Upper lobe of left lung (tissue), 6 donors: ENCODE measurements around the gene TCERG1. TPM values are rescaled to one million over a fixed set of nuclear protein-coding genes. Genes with fewer than 3 reads are reported as not detected.

Experiments
- ATAC-seq, 2 donors: fragments of 200-7000 bp; cut with Tn5 transposase; one replicate each; pipeline ENCODE4 v1.9.1; 2022; ENCODE audit warnings: mild to moderate bottlenecking in 2 of 2, moderate library complexity in 2 of 2; ENCODE audit not compliant: low FRiP score in 2 of 2
- DNase-seq, 2 donors: peaks; one replicate each; pipeline ENCODE4 v3.0.0-alpha.2; 2019 to 2020
- H3K27ac ChIP-seq, 4 donors: fragments of 200-600 bp; sonication (generic); one replicate each; pipeline ENCODE4 v1.5.1; 2016 to 2019
- H3K27me3 ChIP-seq, 4 donors: fragments of 200-600 bp; sonication (generic); one replicate each; pipeline ENCODE4 v1.5.1; 2017 to 2019
- H3K36me3 ChIP-seq, 4 donors: fragments of 200-600 bp; sonication (generic); one replicate each; pipeline ENCODE4 v1.5.1; 2016 to 2019
- H3K4me1 ChIP-seq, 4 donors: fragments of 200-600 bp; sonication (generic); one replicate each; pipeline ENCODE4 v1.5.1; 2018 to 2019
- H3K4me3 ChIP-seq, 4 donors: fragments of 200-600 bp; sonication (generic); one replicate each; pipeline ENCODE4 v1.5.1; 2017 to 2019; ENCODE audit warnings: mild to moderate bottlenecking in 2 of 4, moderate library complexity in 1 of 4
- H3K9me3 ChIP-seq, 4 donors: fragments of 200-600 bp; sonication (generic); one replicate each; pipeline ENCODE4 v1.5.1; 2018 to 2019
- EP300 ChIP-seq, 4 donors: sonication (generic); formaldehyde crosslinking; IDR thresholded peaks; one replicate each; pipeline ENCODE4 v1.5.1; 2017; ENCODE audit warnings: antibody characterized with exemption in 4 of 4, control low read depth in 2 of 4
- POLR2A ChIP-seq, 4 donors: fragments of 450-650 bp; IDR thresholded peaks; one replicate each; pipeline ENCODE4 v1.5.1; 2016 to 2017; ENCODE audit warnings: antibody characterized with exemption in 4 of 4, mild to moderate bottlenecking in 2 of 4
- POLR2AphosphoS5 ChIP-seq, 2 donors: sonication (generic); formaldehyde crosslinking; IDR thresholded peaks; one replicate each; pipeline ENCODE4 v1.5.1; 2017; ENCODE audit warnings: antibody characterized with exemption in 2 of 2
- WGBS, 2 donors: methylation state at CpG; one replicate each; pipeline ENCODE4 v1.1.5; 2017 to 2018; 5-methylcytosine and 5-hydroxymethylcytosine counted together
- total RNA-seq, 6 donors: library from RNA; depleted of rRNA in 4 of 6; stranded (reverse); fragments of >200 nt in 4 of 6; gene quantifications; one replicate each; pipeline versions ENCODE4 v1.1.0 to v1.2.1, GENCODE V29; 2016 to 2021
- TF ChIP-seq, protein P1 (sequence below), 6 experiments: fragments of 450-650 bp in 4 of 6; fragments of 200-600 bp in 2 of 6; sonication (generic) in 2 of 6; IDR thresholded peaks; one replicate each; pipeline ENCODE4 v1.5.1; 2016 to 2019; ENCODE audit warnings: antibody characterized with exemption in 6 of 6
- donor health status: DM: no; HTN: no; CAD: no; lungs with moderate emphysema.
- donor health status: DM: no; HTN: yes; CAD: no; lungs with severe emphysema.

The TCERG1 gene
- total RNA-seq, 6 donors from 2014 or later, result 34.3 to 110 (median 53.3) TPM

DNA sequence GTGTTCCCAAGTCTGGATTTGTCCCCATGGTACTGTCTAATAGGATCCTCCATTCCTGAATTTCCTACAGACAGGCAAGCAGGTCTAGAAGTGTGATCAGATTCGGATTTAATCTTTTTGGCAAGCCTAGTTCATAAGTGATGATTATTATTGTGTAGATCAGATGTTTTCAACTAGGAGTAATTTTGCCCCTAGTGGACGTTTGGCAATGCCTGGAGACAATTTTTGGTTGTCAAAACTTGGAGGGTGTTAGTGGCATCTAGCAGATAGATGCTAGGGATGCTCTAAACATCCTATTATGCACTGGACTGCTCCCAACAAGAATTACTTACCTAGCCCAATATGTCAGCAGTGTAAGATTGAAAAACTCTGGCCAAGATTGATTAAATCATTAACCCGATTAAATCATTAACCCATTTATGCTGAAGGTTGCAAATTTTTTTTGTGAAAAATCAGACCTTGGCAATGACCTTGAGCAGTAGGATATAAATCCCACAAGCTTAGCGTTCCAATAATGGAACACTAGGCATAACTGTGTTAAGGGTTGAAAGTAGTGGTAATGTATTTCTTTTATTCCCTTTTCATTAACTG, 28.2 kb downstream of the TCERG1 start:
- no peaks in the 10 kb centered on the region for H3K4me1 ChIP-seq
- H3K9me3 ChIP-seq, result no peaks in the 10 kb centered on the region
- no peak overlapping the region for H3K4me3 ChIP-seq
- DNase-seq, result no peak
- no peak for ATAC-seq
- TF ChIP-seq, protein P1, sequence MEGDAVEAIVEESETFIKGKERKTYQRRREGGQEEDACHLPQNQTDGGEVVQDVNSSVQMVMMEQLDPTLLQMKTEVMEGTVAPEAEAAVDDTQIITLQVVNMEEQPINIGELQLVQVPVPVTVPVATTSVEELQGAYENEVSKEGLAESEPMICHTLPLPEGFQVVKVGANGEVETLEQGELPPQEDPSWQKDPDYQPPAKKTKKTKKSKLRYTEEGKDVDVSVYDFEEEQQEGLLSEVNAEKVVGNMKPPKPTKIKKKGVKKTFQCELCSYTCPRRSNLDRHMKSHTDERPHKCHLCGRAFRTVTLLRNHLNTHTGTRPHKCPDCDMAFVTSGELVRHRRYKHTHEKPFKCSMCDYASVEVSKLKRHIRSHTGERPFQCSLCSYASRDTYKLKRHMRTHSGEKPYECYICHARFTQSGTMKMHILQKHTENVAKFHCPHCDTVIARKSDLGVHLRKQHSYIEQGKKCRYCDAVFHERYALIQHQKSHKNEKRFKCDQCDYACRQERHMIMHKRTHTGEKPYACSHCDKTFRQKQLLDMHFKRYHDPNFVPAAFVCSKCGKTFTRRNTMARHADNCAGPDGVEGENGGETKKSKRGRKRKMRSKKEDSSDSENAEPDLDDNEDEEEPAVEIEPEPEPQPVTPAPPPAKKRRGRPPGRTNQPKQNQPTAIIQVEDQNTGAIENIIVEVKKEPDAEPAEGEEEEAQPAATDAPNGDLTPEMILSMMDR (IDR thresholded peaks at IDR 0.05), result no peak
- TF ChIP-seq POLR2A (IDR thresholded peaks at IDR 0.05) (no peak), EP300 (IDR thresholded peaks at IDR 0.05) (no peak), POLR2AphosphoS5 (IDR thresholded peaks at IDR 0.05) (no peak)
- no peaks in the 10 kb centered on the region for H3K27me3 ChIP-seq
- H3K36me3 ChIP-seq, result peaks cover 21 to 76% (median 41%) of the 10 kb centered on the region in 4 donors
- H3K27ac ChIP-seq, result no peak overlapping the region
- 83% methylated on average over 4 of the region's 4 CpGs for WGBS, 2 donors

DNA sequence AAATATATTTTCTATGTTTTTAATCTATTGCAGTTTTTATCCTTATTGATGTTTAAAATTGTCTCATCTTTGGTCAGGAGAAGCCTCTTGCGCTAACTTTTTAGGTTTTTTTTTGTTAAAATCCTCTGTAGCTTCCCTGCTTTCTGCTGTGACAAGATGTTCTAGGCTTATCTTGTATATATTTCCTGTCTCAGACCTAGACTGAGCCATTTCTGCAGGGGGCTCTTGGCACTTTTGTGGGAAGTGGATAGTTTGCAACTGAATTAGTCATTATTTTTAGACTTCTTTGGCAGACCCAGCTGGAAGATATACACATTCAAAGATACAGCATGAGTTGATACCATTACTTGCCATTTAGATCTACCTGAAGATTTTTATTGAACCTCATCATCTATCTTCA, 28.8 kb downstream of the TCERG1 start:
- H3K27me3 ChIP-seq, result no peaks in the 10 kb centered on the region
- peaks cover 16 to 72% (median 41%) of the 10 kb centered on the region in 4 donors for H3K36me3 ChIP-seq
- no peak for DNase-seq
- H3K4me1 ChIP-seq, result no peaks in the 10 kb centered on the region
- H3K9me3 ChIP-seq, result no peaks in the 10 kb centered on the region
- WGBS, 2 donors, result 98 to 100% methylated on average over 1 of the region's 1 CpG
- no peak overlapping the region for H3K27ac ChIP-seq
- ATAC-seq, result no peak
- TF ChIP-seq, protein P1 (IDR thresholded peaks at IDR 0.05), result no peak
- no peak for TF ChIP-seq EP300 (IDR thresholded peaks at IDR 0.05)
- TF ChIP-seq POLR2AphosphoS5 (IDR thresholded peaks at IDR 0.05), result no peak
- TF ChIP-seq POLR2A (IDR thresholded peaks at IDR 0.05), result no peak
- no peak overlapping the region for H3K4me3 ChIP-seq

DNA sequence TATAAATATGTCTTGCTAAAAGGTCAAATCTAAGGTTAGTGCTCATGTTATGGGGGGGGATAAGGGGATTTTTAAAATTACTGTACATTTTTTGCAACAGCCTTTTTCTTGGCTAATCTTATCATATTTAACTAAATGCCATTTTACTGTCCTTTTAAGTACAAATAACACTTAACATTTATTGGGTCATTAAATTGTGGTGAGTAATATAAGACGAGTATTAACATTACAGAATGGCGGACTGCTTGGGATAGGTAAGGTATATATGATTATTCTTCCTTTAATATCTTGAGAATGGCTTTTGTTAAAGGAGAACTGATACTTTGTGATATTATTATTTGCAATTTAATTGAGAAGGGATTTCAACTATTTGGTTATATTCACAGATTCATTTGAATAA, 35.6 kb downstream of the TCERG1 start:
- Histone ChIP-seq H3K36me3 (peaks cover 8 to 89% (median 27%) of the 10 kb centered on the region in 4 donors), H3K4me1 (no peaks in the 10 kb centered on the region), H3K27me3 (no peaks in the 10 kb centered on the region), H3K9me3 (no peaks in the 10 kb centered on the region), H3K4me3 (no peak overlapping the region), H3K27ac (no peak overlapping the region)
- WGBS, 2 donors, result 96 to 97% methylated on average over 2 of the region's 2 CpGs
- DNase-seq (no peak), ATAC-seq (no peak)
- TF ChIP-seq POLR2A (IDR thresholded peaks at IDR 0.05) (no peak), POLR2AphosphoS5 (IDR thresholded peaks at IDR 0.05) (no peak), EP300 (IDR thresholded peaks at IDR 0.05) (no peak)
- TF ChIP-seq, protein P1 (IDR thresholded peaks at IDR 0.05), result no peak

DNA sequence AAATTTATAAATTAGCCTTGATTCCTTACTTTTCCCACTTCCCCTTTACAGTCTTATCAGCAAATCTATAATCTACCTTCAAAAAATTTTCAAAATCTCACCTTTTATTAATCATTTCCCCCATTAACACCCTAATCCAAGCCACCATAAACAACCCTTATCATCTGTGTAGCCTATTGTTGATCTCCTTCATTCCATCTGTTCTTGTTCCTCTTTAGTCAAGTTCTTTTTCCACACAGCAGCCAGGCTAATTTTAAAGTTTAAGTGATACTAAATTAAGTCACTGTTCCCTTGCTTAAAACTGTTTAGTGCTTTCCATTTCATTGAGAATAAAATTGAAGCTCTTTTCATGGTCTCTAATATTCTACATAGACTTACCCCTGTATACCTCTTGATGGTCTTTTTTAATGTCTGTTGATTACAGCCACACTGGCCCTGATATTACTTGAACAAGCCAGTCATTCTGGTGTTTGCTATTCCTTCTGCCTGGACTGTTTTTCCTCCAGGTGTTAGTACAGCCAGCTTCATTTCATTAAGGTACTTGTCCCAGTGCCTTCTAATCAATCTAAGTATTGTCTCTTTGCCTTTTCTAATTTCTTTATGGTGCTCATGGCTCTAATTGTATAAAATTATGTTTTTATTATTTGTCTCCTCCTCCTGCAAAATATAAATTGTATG, 37.7 kb downstream of the TCERG1 start:
- Histone ChIP-seq H3K36me3 (peaks cover 5 to 75% (median 25%) of the 10 kb centered on the region in 4 donors), H3K27ac (no peak overlapping the region), H3K9me3 (no peaks in the 10 kb centered on the region), H3K27me3 (no peaks in the 10 kb centered on the region), H3K4me1 (no peaks in the 10 kb centered on the region), H3K4me3 (no peak overlapping the region)
- DNase-seq (no peak), ATAC-seq (no peak)
- TF ChIP-seq POLR2AphosphoS5 (IDR thresholded peaks at IDR 0.05), result no peak
- TF ChIP-seq EP300 (IDR thresholded peaks at IDR 0.05), result no peak
- TF ChIP-seq, protein P1 (IDR thresholded peaks at IDR 0.05), result no peak
- no peak for TF ChIP-seq POLR2A (IDR thresholded peaks at IDR 0.05)
